GM19468 (cell line): Measurements from ENCODE around the gene AOPEP.

Source experiments
- ATAC-seq: cut with Tn5 transposase; IDR thresholded peaks from one replicate; pipeline ENCODE4 v1.9.1; 2021; ENCODE audit warnings: mild to moderate bottlenecking, moderate library complexity, moderate number of reproducible peaks; ENCODE audit not compliant: unreplicated experiment; ENCODE audit errors: extremely low read depth

The AOPEP gene

DNA sequence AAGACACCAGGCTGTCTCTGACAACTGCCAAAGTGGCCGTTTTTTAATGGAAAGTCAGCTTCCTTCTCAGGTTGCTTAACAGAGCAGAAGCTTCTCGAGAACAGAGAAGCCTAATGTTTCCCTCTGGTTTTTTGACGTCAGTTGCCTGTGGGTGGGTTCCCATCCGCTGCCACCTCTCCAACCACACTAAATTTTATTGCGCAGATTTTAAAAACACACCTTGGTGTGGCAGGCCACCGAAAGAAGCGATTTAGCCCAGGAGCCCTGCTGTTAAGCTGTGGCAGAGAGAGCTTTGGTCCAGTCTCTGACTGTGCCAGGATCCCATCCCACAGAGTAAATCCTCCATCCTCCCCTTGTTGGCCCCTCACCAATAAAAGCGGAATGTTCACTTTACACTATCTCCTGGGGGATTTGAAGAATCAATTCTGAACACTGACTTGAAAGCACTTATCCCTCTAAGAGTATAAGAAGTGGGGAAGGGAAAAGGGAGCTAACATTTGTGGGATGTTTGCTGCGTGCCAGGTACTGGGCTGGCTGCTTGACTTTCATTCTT, 181.6 kb downstream of the AOPEP start:
- ATAC-seq: no peak

DNA sequence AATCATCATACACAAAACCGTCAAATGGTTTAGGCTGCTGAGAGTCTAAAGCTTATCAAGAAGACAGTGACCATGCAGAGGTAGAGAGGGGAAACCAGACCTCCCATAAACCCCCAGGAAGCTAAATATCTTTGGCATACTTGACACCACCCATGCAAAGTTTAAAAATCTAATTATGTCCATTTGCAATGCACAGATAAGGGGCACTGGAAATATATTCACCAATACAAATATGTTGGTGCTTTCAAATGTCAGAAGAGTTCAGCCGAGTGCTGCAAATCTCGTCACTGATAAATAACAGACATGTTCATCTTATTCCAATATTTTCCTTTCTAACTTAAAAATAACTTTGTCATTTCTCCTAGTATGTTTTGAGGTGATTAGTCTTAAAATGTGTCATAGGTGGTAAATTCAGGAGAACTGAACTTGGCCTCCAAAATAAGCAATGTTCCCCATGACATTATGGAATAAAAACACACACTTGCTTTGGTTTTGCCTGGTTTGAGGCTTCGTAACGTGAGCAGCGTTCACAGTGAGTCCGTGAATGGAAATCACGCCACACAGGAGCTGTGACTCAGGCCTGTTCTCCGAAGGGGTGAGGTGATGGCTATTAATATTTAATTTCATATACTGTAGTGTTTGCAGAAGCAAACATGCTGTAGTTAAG, 182.2 kb downstream of the AOPEP start:
- no peak for ATAC-seq

DNA sequence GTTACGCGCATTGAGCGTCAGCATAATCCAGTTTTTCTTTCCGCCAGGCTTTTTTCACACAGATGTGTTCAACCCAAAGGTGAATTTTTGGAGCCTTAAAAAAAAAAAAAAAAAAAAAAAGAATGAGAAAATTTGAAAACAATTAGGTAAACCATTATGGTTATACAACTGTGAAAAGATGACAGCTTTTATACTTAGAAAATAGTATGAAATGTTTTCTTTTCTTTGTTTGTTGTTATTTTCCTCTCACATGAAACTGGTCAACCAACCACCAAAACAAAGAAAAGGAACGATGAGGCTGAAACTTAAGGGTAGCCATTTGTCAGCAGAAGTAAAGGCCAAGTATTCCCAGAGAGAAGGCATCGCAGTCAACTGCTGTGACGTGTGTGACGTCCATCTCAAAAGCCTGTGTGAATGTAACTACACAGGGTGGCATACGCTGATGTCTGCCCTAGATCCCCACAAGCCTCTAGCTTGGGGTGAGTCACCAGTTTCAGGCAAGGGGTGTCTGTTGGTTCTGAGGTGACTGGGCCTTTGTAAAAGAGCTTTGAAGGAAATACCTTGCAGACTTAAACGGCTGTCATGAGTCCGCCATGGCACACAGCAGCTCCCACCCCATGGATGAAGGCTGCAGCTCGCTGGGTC, 182.9 kb downstream of the AOPEP start:
- ATAC-seq: no peak

DNA sequence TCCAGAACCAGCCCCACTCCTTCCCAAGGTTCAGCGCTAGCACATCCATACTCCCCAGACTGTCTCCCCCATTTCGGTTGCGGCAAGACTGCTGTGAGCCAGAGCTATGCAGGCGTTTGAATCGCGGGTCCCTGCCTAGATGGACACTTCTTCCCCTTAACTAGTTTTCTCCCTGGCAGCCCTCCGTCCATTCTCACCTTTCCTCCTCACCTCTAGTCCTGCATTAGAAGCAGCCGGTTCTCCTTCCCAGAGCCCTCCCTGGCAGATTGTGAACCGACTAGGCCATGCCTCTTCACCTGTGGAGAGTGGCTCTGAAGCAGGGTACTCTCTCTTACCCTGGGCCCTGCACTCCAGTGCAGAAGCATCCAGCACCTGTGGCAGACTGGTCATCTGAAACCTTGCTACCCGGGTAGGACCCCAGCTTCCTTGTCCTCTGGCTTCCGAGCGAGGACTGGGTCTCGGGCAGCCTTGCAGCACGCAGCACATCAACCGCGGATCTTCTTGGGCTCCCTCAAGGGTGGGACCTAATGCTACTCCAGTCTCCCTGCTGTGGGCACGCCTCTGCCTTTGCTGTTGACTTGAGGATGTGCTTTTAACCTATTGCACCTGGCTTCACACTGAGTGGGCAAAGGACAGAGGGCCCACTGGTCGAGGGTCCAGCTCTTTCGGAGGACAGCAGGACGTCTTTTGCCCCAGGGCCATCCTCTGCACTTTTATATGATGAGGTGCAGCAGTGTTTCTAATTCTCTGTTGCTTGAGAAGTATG, 183.6 kb downstream of the AOPEP start:
- no peak for ATAC-seq

DNA sequence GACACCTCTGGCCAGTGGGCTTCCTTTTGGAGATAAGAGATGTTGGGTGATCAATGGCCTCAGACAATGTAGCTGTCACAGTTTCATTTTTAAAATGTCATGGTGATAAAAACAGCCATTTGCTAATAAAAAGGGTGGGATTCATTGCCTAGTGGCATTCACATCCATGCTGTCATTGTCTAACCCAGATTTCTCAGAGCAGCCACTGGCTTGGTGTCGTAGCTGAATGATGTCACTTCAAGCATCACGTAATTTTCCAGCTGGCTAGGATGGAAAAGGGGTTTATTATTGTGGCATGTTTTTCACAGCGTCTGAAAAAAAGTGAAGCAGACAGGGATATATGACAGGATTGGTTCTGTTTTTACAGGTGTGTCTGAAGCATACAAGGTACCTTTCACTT, 184.7 kb downstream of the AOPEP start:
- no peak for ATAC-seq

DNA sequence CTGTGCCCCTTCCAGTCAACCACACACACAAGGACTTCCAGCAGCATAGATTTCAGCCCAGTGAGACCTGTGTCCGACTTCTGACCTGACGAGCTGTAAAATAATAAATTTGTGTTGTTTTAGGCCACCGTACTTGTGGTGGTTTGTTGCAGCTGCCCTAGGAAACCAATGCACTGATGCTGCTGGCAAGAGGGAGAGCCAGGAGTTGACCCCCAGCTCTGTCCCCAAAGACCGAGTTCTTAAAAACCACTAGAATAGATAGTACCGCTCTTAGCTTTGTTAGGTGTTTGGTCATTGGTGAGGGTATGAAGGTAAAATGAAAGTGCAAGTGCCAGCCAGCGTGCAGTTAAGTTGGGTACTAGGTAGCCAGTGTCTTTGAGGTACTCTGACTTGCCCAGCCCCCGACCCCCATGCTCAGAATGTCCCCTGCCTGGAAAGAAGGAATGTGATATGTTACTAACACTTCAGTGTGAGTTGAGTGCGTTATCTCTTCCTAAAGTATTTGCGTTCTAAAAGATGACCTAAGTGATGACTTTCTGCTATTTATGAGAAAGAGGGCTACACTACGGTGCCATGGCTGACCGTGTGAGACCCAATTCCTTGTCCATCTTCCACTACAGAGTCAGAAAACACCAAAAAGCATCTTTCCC, 185.6 kb downstream of the AOPEP start:
- ATAC-seq: no peak

DNA sequence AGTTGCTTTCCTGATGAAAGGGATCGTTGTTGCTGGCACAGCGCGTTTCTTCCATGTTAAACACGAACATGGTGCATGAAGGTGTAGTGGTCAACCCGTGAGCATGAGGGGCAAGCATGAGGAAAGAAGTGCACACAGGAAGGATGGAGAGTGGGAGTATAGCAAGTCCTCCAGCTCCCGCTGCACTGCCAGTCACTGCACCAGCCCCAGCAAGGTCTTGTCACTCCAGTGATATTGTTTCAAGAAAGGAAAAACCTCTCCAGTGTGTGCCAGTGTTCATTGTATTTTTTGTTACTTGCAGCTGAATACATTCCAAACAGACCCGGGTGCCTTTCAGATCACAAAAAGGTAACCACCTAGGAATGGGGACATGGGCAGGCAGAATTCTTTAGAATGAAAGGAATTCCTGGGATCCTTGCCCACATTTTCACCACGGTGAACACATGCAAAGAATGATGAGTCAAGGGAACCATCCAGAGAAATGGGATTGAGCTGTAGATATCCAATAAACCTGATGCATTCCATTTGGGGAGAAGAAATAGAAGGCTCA, 186.3 kb downstream of the AOPEP start:
- ATAC-seq: no peak

DNA sequence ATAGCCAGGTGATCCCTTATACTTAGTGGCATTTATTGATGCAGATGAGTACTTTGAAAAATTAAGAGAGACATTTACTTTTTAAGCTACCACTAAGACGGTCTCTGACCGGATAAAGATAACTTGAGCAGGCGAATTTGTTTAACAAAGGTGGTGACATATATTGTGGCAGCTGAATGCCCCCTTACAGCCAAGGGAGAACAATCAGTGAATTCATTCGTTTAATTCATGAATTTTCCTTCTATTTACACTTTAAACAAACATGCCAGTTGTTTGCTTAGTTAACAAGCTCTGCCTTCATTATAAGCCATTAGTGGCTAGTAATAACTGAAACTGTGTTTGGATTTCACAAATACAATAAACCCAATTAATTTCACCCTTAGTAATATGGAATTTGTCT, 187.1 kb downstream of the AOPEP start:
- no peak for ATAC-seq

DNA sequence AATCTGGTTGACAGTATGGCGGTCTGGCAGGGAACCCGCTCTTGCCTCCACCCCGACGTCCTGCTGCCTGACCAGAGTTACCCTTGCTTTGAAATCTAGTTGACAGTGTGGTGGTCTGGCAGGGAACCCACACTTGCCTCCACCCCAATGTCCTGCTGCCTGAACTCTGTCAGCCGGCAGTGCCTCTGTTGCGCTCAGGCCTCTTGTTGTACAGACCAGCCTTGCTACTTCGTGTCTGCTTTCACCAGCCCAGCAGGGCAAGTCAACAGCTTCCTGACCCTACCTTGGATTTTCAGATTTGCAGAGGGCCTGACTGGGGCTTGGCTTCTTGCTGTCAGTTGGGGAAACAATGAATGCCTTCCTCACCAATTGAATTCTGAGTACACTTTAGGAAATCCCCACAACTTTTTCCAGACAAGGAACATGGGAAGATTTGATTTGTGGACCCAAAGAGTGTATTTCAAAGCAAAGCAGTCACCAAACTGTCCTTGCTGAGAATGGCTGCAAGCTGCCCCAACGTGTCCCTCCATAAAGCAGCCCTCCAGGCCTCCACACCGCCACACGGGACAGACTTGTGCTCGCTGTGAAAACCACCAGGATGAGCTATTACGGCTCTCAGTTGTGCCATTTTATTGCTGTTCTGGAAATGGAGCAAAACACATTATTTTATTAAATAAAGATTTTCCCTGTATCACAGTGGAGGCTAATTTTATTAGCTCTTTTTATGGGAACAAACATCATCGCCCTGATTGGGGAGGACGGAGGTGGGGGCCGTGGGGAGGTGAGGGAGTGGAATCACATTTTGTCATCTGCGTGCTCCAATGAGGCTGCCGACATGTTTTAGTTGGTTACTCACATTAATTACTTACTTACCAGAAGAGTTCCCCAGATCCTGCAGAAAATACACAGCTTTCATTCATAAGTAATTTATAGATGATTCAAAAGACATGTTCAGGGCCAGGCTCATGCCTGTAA, 189.3 kb downstream of the AOPEP start:
- no peak for ATAC-seq

DNA sequence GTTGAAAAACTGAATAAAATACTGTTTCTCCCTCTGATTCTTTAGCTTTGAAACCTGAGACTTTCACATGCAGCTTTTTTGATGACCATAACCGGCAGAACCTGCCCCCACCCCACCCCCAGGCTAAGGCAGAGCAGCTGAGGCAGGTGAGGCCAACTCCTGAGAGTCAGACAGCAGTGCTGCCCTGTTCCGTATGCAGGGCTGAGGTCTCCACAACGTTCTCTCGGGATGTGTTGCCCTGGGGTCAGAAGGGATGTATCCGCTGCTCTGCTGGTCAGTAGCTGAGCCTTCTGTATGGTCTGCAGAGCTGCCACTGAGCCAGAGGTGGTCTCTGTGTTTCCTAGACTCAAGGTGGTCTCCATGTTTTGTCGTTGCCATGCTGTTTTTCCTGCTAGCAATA, 190.5 kb downstream of the AOPEP start:
- no peak for ATAC-seq

DNA sequence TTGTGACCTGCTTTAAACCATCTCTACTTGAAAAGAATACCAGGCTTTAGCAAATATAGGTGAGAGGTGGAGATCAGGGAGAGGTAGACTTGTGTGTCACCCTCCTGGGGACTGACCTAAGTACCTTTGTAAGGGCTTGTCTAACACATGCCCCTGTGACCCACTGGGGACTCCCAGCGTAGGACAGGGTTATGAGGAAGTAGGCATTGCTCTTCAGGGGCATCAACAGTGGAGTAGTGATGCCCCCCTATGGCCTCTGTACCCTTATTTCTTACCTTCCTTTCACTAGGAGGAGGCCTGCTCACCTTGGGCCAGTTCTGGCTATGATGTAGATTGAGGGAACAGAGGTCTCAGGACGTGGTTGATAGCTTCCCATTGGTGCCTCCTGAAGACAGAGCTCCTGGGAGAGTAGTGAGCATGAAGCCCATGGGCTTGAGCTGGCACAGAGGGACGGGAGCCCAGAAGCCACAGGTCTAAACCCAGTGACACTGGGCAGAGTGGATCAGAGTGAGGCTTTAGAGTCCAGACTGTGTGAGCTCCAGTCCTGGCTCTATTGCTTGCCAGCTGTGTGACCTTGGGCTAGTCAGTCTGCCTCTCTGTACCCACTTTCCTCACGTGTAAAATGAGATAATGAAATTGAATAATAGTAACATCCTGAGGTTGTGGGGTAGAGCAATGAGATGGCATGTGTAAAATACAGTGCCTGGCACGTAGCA, 191.7 kb downstream of the AOPEP start:
- peak; percentile 26 for ATAC-seq

DNA sequence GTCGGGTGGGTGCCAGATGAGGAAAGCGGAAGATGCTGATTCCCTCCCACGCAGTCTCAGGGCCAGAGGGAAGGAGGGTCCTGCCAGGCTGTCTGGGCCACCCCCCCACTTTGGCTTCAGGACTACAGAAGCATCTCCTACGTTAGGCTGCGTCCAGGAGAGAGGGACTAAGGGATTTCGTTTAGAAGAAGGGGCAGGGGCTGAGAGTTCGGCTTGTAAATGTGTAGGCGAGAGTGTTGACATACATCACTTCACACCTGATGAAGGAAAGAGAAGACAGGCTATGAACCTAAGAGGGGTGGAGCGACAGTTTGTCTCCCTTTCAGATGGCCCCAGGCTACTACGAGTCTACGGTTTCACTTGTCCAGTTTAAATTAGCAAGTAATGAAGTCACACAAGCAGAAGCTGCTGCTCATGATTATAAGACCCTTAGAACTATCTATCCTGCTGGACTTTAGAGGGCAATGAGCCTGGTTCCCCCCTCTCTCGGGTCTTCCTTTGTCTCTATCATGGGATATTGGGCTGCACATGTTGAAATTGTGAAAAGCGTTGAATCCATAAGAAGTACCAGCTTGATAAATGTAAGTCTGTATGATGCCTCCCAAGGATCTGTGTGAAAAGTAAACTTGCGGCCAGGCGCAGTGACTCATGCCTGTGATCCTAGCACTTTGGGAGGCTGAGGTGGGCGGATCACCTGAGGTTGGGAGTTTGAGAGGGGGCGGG, 193.0 kb downstream of the AOPEP start:
- ATAC-seq: no peak

DNA sequence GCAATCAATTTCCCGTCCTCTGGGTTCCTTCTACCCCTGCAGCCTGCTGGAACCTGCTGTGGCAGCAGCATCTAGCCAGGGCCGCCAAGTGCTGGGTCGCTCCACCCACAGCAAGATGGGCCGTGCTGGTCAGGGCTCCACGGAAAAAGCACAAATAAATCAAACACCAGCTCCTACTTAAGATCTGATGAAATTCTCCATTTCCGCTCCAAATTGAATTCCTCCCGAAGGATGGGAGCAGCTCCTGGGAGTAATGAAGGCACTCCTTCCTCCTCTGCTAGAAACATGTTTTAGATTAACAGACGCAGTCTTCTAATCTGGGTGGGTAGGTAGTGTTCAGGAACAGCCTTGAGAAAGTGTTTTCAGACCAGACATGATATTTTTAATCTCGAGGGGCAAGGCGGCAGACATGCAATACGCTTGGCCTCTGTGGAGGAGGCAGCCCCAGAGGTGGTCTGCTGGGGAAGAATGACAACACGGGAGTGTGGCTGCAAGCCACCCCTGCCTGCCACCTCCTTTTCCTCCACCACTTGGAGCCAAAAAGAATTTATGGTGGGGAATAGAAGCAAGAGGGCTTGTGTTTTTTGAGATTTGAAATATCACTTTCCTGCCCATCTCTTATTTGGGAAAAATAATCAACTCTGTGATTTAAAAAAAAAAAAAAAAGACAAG, 194.1 kb downstream of the AOPEP start:
- no peak for ATAC-seq

DNA sequence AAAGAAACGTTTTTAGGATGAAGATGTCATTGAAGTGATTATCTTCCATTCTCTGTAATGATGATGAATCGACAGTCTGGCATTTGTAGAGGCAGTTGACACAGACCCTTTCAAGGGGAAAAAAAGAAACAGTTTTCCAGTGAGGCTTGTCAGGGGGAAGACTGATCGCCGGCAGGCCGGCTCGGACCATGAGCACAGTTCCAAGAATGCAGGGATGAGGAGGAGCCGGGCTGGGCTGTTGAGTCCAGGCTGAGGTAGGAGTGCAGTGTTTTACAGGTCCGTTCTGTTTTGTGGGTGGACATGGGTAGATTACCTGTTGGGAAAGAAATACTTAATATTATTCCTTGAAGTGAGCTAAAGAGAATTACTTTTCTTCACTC, 194.6 kb downstream of the AOPEP start:
- ATAC-seq: no peak

DNA sequence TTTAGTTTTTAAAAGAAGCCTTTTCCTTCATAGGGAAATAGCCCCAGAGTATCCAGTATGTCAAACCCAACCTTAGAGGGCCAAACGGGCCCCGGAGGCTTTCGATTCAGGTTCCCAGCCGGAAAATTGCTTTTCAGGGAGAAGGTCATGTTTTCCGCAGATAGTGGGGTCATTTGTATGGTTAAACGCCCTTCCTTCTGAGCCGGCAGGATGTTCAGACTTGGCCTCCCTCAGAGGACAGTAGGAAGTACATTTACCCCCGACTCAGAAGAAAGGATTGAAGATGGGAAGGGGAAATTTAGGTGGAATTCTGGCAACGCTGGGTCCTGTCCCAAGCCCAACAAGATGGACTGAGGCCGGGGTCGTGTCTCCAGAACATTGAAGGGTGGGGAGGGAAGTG, 195.2 kb downstream of the AOPEP start:
- ATAC-seq: no peak

DNA sequence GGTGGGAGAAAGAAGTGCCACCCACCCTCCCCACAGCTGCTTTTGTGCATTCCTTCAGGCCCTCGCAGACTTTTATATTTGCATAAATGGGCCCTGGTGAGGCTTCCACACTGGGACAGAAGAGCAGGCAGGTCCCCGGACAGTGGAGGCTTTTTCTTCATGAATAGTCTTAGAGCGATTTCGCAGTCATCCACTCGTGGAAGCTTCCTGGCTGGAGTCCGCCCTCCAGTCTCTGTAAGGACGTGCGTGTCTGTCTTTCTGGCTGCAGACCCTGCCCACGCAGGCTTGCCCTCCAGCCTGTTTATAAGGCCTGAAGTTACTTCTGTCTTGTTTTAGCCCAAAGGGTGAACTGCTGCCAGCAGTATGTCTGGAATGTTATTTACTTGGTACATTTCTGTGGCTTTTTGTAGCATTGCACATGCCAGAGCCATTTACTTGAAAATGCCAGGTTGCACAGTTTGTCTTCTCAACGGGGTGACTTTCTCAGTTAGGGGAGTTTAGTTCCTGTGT, 195.7 kb downstream of the AOPEP start:
- no peak for ATAC-seq

DNA sequence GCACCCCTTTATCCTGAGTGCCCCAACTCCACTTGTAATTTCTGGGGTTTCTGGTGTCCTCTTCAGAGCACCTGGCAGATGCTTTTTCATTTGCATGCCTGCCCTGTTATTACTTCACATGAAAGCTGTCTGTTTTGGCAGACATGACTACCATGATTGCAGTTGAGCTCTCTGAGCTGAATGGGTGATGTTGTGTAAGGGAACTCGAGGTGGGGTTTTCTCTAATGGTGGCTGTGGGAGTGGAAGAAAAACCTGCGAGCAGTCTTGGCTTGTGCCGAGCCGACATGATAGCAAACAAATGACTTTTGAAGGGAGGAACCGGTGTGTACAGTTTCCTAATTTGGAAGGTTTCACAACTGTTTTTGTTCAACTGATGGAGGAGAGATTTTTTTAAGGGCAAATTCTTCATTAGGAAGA, 196.2 kb downstream of the AOPEP start:
- ATAC-seq: no peak
